Heart right ventricle (tissue), 16 donors: ENCODE results near the gene CMIP. TPM values are rescaled to one million over a fixed set of nuclear protein-coding genes. Genes with fewer than 3 reads are reported as not detected.

Source experiments
- ATAC-seq, 8 donors: fragments of 200-7000 bp; cut with Tn5 transposase; one replicate each; pipeline ENCODE4 v1.9.1; 2020; ENCODE audit warnings: mild to moderate bottlenecking in 8 of 8, moderate library complexity in 8 of 8, moderate number of reproducible peaks in 1 of 8
- DNase-seq, 2 donors: peaks; one replicate each; pipeline ENCODE4 v3.0.0-alpha.2; 2020
- H3K27ac ChIP-seq, 10 donors: fragments of 200-600 bp; sonication (generic) in 2 of 10; one replicate each; pipeline versions ENCODE4 v1.5.0 to v1.8.0; 2020 to 2022; ENCODE audit warnings: mild to moderate bottlenecking in 3 of 10
- H3K27me3 ChIP-seq, 7 donors: fragments of 200-600 bp; one replicate each; pipeline ENCODE4 v1.8.0; 2021 to 2022; ENCODE audit warnings: mild to moderate bottlenecking in 2 of 7
- H3K36me3 ChIP-seq, 9 donors: fragments of 200-600 bp; sonication (generic) in 1 of 9; one replicate each; pipeline versions ENCODE4 v1.5.0 to v1.8.0; 2020 to 2022; ENCODE audit warnings: mild to moderate bottlenecking in 2 of 9
- H3K4me1 ChIP-seq, 9 donors: fragments of 200-600 bp; sonication (generic) in 1 of 9; one replicate each; pipeline versions ENCODE4 v1.5.0 to v1.8.0; 2020 to 2022; ENCODE audit warnings: mild to moderate bottlenecking in 4 of 9
- H3K4me3 ChIP-seq, 10 donors: fragments of 200-600 bp; sonication (generic) in 2 of 10; one replicate each; pipeline versions ENCODE4 v1.5.0 to v1.8.0; 2020 to 2022; ENCODE audit warnings: mild to moderate bottlenecking in 7 of 10, moderate library complexity in 2 of 10
- H3K9me3 ChIP-seq, 11 donors: fragments of 200-600 bp in 10 of 11; sonication (generic) in 2 of 11; one replicate each; pipeline versions ENCODE4 v1.5.0 to v1.8.0; 2013 to 2022; ENCODE audit warnings: mild to moderate bottlenecking in 2 of 11, control low read depth in 1 of 11, moderate library complexity in 1 of 11
- WGBS, 2 donors: extraction: QIAGEN DNeasy Blood & Tissue Kit; methylation state at CpG; one replicate each; pipeline ENCODE4 v1.1.7; 2013; ENCODE audit warnings: inconsistent platforms in 1 of 2; 5-methylcytosine and 5-hydroxymethylcytosine counted together
- intact Hi-C, 10 donors: fragments of 100-400 bp; cut with DNase I; formaldehyde crosslinking; loops; one replicate each; pipeline versions ENCODE4 v1.11.1 to v1.14.2; 2022
- polyA plus RNA-seq, 2 donors: library from polyadenylated mRNA; stranded (reverse); fragments of 200-250 nt; gene quantifications; one replicate each; pipeline ENCODE4 v1.2.3, GENCODE V29; 2013
- total RNA-seq, 10 donors: library from RNA; stranded (reverse); fragmentation: NEBNext Ultra II Directional in 3 of 10; extraction: Animal tissue kit (Norgen Biotek cat#: 25700) in 3 of 10; gene quantifications; one replicate each; pipeline versions ENCODE4 v1.2.1 to v1.2.4, GENCODE V29; 2021 to 2023
- TF ChIP-seq, protein P1 (sequence below), 9 donors: fragments of 200-600 bp; sonication (generic) in 2 of 9; IDR thresholded peaks; one replicate each; pipeline versions ENCODE4 v1.5.0 to v1.8.0; 2021 to 2022; ENCODE audit warnings: antibody characterized with exemption in 9 of 9, mild to moderate bottlenecking in 5 of 9, moderate library complexity in 1 of 9
- donor health status: Arrhythmogenic right ventricular cardiomyopathy.
- donor health status: ischemic (EF 13 %, LVEDD 7.1; RV severe dilation, severe dysfunction).
- donor health status: healthy with polysubstance abuse.
- donor health status: DM: no; HTN: yes; CAD: no.
- donor health status: DM: no; HTN: no; CAD: no.
- donor health status: ischemic (EF 25% LVEDD 6.9; RV normal size, moderate dysfunction).
- donor health status: ischemic (EF 25% LVEDD 5.7; RV mildly dilated, moderate dysfunction).
- donor health status: healthy.
- donor health status: DM: yes; HTN: yes; CAD: no.
- donor health status: Ischemic cardiomyopathy.
- donor health status: ischemic (EF 35%, LVEDD 5.7; RV mildly dilated, moderate dysfunction).
- donor health status: nonischemic (EF 11% LVEDD 7.7; RV severe dilation, severe dysfunction).
- donor health status: DM: yes; HTN: yes; CAD: no.
- donor health status: PGD.
- donor health status: ischemic (EF 29% LVEDD 5.4; RV normal size, mild dysfunction).
- donor health status: nonischemic (EF 23%, LVEDD 6.1; RV moderate dilation, normal function).

Gene CMIP
- total and polyA plus RNA-seq, 12 donors, result 5.4 to 32.8 (median 13.0) TPM

DNA sequence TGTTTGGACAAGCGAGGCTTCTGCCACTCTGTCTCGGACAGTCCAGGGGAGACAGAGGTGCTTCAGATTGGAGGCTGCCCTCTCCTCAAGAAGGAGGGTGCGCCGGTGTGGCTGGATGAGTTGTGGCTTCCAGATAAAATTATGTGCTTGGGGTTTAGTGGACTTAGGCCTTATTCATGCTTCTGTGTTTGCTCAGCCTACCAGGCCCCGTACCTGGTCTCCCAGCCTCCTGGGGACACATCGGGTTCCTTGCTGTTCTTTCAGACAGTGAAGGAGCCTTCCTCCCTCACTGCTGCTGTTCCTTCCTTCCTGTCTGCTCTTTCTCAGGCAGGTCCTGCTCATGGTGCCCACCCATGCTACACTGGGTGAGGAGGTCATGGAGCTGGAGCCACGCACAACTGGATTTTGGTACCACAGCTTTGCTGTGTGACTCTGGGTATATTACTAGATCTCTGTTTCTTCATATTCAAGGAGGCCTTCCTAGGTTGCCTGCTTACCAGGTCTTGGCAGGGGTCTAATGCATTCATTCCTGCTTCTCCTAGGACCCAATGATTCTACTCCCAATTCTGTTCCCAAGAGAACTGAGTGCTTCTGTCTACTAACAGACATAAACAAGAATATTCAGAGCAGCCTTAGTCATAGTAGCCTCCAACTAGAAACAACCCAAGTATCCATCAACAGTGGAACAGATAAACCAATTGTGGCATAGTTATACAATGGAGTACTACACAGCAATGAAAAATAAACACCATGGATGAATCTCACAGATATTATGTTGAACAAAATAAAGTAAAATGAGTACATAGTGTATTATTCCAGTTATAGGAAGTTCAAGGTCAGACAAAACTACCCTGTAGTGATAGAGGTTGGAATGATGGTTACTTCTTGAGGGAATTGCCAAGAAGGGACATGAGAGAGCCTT lies 121.7 kb downstream of the CMIP start:
- ATAC-seq, result no peak
- DNase-seq, result no peak
- Histone ChIP-seq H3K27me3 (no peaks in the 10 kb centered on the region), H3K36me3 (peaks cover 0 to 6% (median 0%) of the 10 kb centered on the region in 9 donors), H3K27ac (no peak overlapping the region), H3K4me3 (no peak overlapping the region), H3K9me3 (no peaks in the 10 kb centered on the region), H3K4me1 (peaks cover 0 to 40% (median 16%) of the 10 kb centered on the region in 9 donors)
- intact Hi-C loops, result loop anchor here in 1 of 10 donors (5.0 kb wide), 1 partner anchor 159 kb away; no protein-coding TSS in a partner anchor
- WGBS, 2 donors, result 95 to 97% methylated on average over 7 of the region's 7 CpGs
- TF ChIP-seq, protein P1, sequence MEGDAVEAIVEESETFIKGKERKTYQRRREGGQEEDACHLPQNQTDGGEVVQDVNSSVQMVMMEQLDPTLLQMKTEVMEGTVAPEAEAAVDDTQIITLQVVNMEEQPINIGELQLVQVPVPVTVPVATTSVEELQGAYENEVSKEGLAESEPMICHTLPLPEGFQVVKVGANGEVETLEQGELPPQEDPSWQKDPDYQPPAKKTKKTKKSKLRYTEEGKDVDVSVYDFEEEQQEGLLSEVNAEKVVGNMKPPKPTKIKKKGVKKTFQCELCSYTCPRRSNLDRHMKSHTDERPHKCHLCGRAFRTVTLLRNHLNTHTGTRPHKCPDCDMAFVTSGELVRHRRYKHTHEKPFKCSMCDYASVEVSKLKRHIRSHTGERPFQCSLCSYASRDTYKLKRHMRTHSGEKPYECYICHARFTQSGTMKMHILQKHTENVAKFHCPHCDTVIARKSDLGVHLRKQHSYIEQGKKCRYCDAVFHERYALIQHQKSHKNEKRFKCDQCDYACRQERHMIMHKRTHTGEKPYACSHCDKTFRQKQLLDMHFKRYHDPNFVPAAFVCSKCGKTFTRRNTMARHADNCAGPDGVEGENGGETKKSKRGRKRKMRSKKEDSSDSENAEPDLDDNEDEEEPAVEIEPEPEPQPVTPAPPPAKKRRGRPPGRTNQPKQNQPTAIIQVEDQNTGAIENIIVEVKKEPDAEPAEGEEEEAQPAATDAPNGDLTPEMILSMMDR (IDR thresholded peaks at IDR 0.05), result no peak

DNA sequence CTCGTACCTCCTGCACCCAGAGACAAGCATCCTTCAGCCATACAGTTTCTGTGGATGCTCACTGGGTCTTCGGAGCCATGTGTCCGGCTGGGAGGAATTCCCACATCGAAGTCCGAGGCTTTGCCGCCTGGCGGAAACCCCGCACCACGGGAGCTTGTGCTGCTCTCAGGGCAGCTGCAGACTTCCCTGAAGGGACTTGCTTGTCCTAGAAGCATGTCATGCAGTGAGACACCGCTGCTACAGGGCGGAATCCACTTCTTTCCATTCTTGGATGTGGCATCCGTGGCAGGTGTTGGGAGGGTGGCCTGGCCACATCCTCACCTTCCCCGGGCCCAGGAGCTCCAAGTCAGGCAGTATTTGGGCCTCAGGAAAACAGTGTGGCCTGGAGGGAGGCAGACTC lies 122.5 kb downstream of the CMIP start:
- Histone ChIP-seq H3K9me3 (no peaks in the 10 kb centered on the region), H3K4me3 (no peak overlapping the region), H3K4me1 (peaks cover 0 to 40% (median 16%) of the 10 kb centered on the region in 9 donors), H3K27me3 (no peaks in the 10 kb centered on the region), H3K36me3 (peaks cover 0 to 6% (median 0%) of the 10 kb centered on the region in 9 donors), H3K27ac (no peak overlapping the region)
- WGBS, 2 donors, result 94 to 95% methylated on average over 13 of the region's 13 CpGs
- TF ChIP-seq, protein P1 (IDR thresholded peaks at IDR 0.05), result no peak
- no peak for DNase-seq
- intact Hi-C loops, result loop anchor here in 1 of 10 donors (5.0 kb wide), 1 partner anchor 160 kb away; no protein-coding TSS in a partner anchor
- ATAC-seq, result no peak

DNA sequence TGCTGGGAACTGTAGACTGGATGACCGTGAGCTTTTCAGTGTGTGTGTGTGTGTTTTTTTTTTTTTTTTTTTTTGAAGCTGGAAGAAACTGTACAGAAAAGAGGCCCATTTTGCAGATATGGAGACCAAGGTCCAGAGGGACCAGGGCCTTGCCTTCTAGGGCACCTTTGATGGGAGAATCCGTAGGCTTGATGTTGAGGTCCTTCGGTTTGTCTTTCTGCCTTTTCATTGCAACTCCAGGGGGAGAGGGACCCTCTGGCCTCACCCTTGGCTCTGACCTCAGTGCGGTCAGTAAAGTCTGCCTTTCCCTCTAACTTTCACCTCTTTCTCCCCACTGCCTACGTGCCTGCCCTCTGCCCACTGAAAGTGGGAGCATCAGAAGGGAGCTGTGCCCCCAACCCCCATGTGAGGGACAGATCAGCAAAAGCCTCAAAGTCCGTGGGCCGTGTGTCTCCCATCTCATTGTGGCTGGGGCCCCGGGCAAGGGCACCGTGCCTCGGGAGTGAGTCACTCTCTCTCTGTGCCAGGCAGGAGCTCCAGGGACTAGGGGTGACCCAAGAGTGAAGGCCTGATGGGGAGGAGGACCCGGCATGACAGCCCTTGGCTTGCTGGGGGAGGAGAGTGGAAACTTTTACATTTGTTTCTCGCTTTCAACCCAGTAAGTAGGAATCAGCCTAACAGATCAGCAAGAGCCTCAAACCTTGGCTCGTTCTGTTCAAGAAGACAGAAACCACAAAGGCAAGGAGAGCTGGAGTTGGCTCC lies 123.6 kb downstream of the CMIP start:
- TF ChIP-seq, protein P1 (IDR thresholded peaks at IDR 0.05), result no peak
- WGBS, 2 donors, result 63 to 67% methylated on average over 13 of the region's 13 CpGs
- Histone ChIP-seq H3K36me3 (peaks cover 0 to 6% (median 0%) of the 10 kb centered on the region in 9 donors), H3K9me3 (no peaks in the 10 kb centered on the region), H3K27ac (no peak overlapping the region), H3K27me3 (no peaks in the 10 kb centered on the region), H3K4me1 (peaks cover 0 to 33% (median 16%) of the 10 kb centered on the region in 9 donors), H3K4me3 (no peak overlapping the region)
- ATAC-seq (peak in 7 of 8 donors; percentile 41 to 87 (median 65)), DNase-seq (peak; percentile 32 to 43)
- intact Hi-C loops, result loop anchor here in 1 of 10 donors (5.0 kb wide), 1 partner anchor 161 kb away; no protein-coding TSS in a partner anchor

DNA sequence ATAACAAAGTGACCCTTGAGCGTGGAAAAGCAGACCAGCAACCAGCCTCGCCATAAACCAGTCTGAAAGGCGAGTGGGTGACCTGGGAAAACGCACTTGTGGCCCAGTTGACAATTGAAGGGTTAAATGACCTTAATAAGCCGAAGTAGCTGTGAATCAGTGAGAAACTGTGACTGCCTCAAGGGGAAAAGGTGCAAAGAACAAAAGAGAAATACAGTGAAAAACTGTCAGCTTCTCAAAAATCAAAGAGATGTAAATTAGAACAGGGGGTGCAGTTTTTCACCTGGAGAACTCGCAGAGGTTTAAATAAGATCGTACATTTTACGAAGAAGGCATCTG lies 124.1 kb downstream of the CMIP start:
- TF ChIP-seq, protein P1 (IDR thresholded peaks at IDR 0.05), result no peak
- Histone ChIP-seq H3K36me3 (peaks cover 0 to 6% (median 0%) of the 10 kb centered on the region in 9 donors), H3K4me1 (peaks cover 0 to 33% (median 16%) of the 10 kb centered on the region in 9 donors), H3K9me3 (no peaks in the 10 kb centered on the region), H3K27me3 (no peaks in the 10 kb centered on the region), H3K27ac (no peak overlapping the region), H3K4me3 (no peak overlapping the region)
- 87 to 92% methylated on average over 8 of the region's 8 CpGs for WGBS, 2 donors
- no peak for DNase-seq
- intact Hi-C loops, result loop anchor here in 1 of 10 donors (5.0 kb wide), 1 partner anchor 161 kb away; no protein-coding TSS in a partner anchor
- ATAC-seq, result no peak
